Aortic smooth muscle cell (primary cell): Measurements from ENCODE around the gene NBPF10. TPM values are rescaled to one million over a fixed set of nuclear protein-coding genes. Genes with fewer than 3 reads are reported as not detected.

Experiments used
- total RNA-seq: library from RNA; depleted of rRNA; stranded (reverse); fragments of >200 nt; gene quantifications from 2 replicates; pipeline ENCODE4 v1.2.3, GENCODE V29; 2014

Gene NBPF10, protein sequence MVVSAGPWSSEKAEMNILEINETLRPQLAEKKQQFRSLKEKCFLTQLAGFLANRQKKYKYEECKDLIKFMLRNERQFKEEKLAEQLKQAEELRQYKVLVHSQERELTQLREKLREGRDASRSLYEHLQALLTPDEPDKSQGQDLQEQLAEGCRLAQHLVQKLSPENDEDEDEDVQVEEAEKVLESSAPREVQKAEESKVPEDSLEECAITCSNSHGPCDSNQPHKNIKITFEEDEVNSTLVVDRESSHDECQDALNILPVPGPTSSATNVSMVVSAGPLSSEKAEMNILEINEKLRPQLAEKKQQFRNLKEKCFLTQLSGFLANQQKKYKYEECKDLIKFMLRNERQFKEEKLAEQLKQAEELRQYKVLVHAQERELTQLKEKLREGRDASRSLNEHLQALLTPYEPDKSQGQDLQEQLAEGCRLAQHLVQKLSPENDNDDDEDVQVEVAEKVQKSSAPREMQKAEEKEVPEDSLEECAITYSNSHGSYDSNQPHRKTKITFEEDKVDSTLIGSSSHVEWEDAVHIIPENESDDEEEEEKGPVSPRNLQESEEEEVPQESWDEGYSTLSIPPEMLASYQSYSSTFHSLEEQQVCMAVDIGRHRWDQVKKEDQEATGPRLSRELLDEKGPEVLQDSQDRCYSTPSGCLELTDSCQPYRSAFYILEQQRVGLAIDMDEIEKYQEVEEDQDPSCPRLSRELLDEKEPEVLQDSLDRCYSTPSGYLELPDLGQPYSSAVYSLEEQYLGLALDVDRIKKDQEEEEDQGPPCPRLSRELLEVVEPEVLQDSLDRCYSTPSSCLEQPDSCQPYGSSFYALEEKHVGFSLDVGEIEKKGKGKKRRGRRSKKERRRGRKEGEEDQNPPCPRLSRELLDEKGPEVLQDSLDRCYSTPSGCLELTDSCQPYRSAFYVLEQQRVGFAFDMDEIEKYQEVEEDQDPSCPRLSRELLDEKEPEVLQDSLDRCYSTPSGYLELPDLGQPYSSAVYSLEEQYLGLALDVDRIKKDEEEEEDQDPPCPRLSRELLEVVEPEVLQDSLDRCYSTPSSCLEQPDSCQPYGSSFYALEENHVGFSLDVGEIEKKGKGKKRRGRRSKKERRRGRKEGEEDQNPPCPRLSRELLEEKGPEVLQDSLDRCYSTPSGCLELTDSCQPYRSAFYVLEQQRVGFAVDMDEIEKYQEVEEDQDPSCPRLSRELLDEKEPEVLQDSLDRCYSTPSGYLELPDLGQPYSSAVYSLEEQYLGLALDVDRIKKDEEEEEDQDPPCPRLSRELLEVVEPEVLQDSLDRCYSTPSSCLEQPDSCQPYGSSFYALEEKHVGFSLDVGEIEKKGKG (N-terminal part only)
- 4.4 TPM in 2 replicates for total RNA-seq

GRCh38 chr1:146144465-146144864 lies at the start of gene NBPF10:
TSS of gene NBPF10 (minus strand) at chr1:146144804. CDS start at chr1:146144769, 35 bp downstream.

Other genes with a start within 250 kb of the NBPF10 start
- gene ITGA10, start 234.8 kb downstream of the NBPF10 start, total RNA-seq: 36.7 and 59.4 TPM in 2 replicates
- 31.0 and 31.4 TPM in 2 replicates for gene PEX11B, start 226.1 kb downstream of the NBPF10 start, total RNA-seq
- gene RBM8A, start 217.3 kb downstream of the NBPF10 start, total RNA-seq: 116 and 118 TPM in 2 replicates
- gene LIX1L, start 186.8 kb downstream of the NBPF10 start, total RNA-seq: 16.9 and 21.9 TPM in 2 replicates
- gene ANKRD34A, start 180.2 kb downstream of the NBPF10 start, total RNA-seq: 0.40 and 0.62 TPM in 2 replicates
- 26.4 and 27.6 TPM in 2 replicates for gene POLR3GL, start 180.1 kb downstream of the NBPF10 start, total RNA-seq
- gene TXNIP, start 148.2 kb downstream of the NBPF10 start, total RNA-seq: 21.0 and 51.5 TPM in 2 replicates
- 0.06 TPM in 1 of 2 replicates, not detected in the other for gene HJV, start 123.1 kb downstream of the NBPF10 start, total RNA-seq
- gene NOTCH2NLA, start 84.2 kb upstream of the NBPF10 start, total RNA-seq: 91.1 and 99.3 TPM in 2 replicates